ENCODE measurements around the gene HGFAC. TPM values are rescaled to one million over a fixed set of nuclear protein-coding genes. Genes with fewer than 3 reads are reported as not detected.

HGFAC gene
- total and polyA plus RNA-seq, 2 of the 13 experiments (the other 11 are each of a cell fraction or from before 2014, with no cell fraction given) = 8.5 to 63.6 TPM

GRCh38 chr4:3409571-3410091 is 32.1 kb upstream of the HGFAC start:
- no peaks in the 10 kb centered on the region for H3K27me3 ChIP-seq (ENCODE audit: control insufficient read depth in 1 of 2, insufficient read depth in 2 of 2, low read length in 2 of 2)
- peak overlapping the region; percentile 96 for H3K27ac ChIP-seq (ENCODE audit: extremely low read length, insufficient read depth, low read length)
- ATAC-seq = peak; percentile 70
- CTCF ChIA-PET (ENCODE audit: low intra/inter-chr PET ratio, low total read pairs) = no interaction called here
- H3K9me3 ChIP-seq (ENCODE audit: low read length) = peaks cover 2% of the 10 kb centered on the region
- no TSS peak for BruUV-seq (replicated peaks)
- H2AFZ ChIP-seq (ENCODE audit: low read length) = no peak overlapping the region
- peaks cover 0 to 6% of the 10 kb centered on the region in 2 experiments; a peak in 1 of 5 replicates for H3K36me3 ChIP-seq (replicated peaks in 1 of 2; ENCODE audit: control insufficient read depth in 1 of 2, insufficient read depth in 2 of 2, low read length in 2 of 2)
- H4K20me1 ChIP-seq (ENCODE audit: insufficient read depth, low read length) = no peaks in the 10 kb centered on the region
- POLR2A ChIA-PET = interaction anchor here (1.1 to 3.3 kb wide), 2 partner anchors 25 to 55 kb away, joined by 5 to 25 read pairs; no protein-coding TSS in a partner anchor
- H3K79me2 ChIP-seq (ENCODE audit: insufficient read depth, low read length) = peaks cover 20% of the 10 kb centered on the region
- 0 out of 2 replicates have a peak overlapping the region, but pooled peaks have one; percentile 27 for H3K9ac ChIP-seq (ENCODE audit: insufficient read depth, low read depth, low read length)
- no peak for FAIRE-seq
- peaks cover 50% of the 10 kb centered on the region for H3K4me1 ChIP-seq (ENCODE audit: insufficient read depth, low read length)
- 48% methylated on average over 10 of the region's 15 CpGs for WGBS (ENCODE audit: low lambda C conversion rate)
- no peak overlapping the region for H3K4me3 ChIP-seq (replicated peaks in 1 of 3; ENCODE audit: insufficient read depth in 1 of 3, low read depth in 2 of 3, low read length in 3 of 3)
- H3K4me2 ChIP-seq (ENCODE audit: low read depth, low read length) = 0 out of 2 replicates have a peak overlapping the region, but pooled peaks have one; percentile 10
- in situ Hi-C loops (cut with HindIII; ENCODE audit: extremely low pct_ligation_motif_present, low pct_unique_long_range_greater_than_20kb) (no loop called here), intact Hi-C loops (cut with micrococcal nuclease; ENCODE audit: unreplicated experiment) (loop anchor here (2.0 to 5.0 kb wide), 2 partner anchors 33 to 63 kb away; partner anchors contain the start of gene HGFAC)
- no peak for DNase-seq (ENCODE audit: low spot score)
- no peak for TF ChIP-seq ZNF12 (CRISPR knock-in tag; IDR thresholded peaks at IDR 0.05)
- no peak for TF ChIP-seq STAT6 (CRISPR knock-in tag; IDR thresholded peaks at IDR 0.05; ENCODE audit: borderline replicate concordance)
- peak; percentile 61 for TF ChIP-seq HNF4A (CRISPR knock-in tag; IDR thresholded peaks at IDR 0.05)
- TF ChIP-seq ZBTB8A (CRISPR knock-in tag; IDR thresholded peaks at IDR 0.05; ENCODE audit: borderline replicate concordance, low read depth) = no peak
- TF ChIP-seq PRDM15 (CRISPR knock-in tag; IDR thresholded peaks at IDR 0.05) = no peak
- TF ChIP-seq MED1 (CRISPR knock-in tag; IDR thresholded peaks at IDR 0.05) = no peak
- no peak for TF ChIP-seq ZNF101 (CRISPR knock-in tag; IDR thresholded peaks at IDR 0.05; ENCODE audit: borderline replicate concordance, low read depth)
- TF ChIP-seq ZFX (CRISPR knock-in tag; IDR thresholded peaks at IDR 0.05; ENCODE audit: low read depth) = peak; percentile 46; the same call in 1 of the 2 replicates
- TF ChIP-seq ZNF530 (CRISPR knock-in tag; IDR thresholded peaks at IDR 0.05; ENCODE audit: low read depth) = no peak
- no peak for TF ChIP-seq ZNF350 (CRISPR knock-in tag; IDR thresholded peaks at IDR 0.05; ENCODE audit: borderline replicate concordance, low read depth)
- TF ChIP-seq SMAD3 (CRISPR knock-in tag; IDR thresholded peaks at IDR 0.05) = no peak
- TF ChIP-seq ZSCAN5A (CRISPR knock-in tag; IDR thresholded peaks at IDR 0.05; ENCODE audit: borderline replicate concordance) = no peak
- no peak for TF ChIP-seq ZNF546 (CRISPR knock-in tag; conservative IDR thresholded peaks at IDR 0.05)
- no peak for TF ChIP-seq FOXK1 (CRISPR knock-in tag; IDR thresholded peaks at IDR 0.05; ENCODE audit: borderline replicate concordance, low read depth)
- TF ChIP-seq FOXC1 (CRISPR knock-in tag; IDR thresholded peaks at IDR 0.05; ENCODE audit: borderline replicate concordance) = no peak

All from HepG2 (cell line).